Neural cell (in vitro differentiated cells): ENCODE results near the gene DMWD. TPM values are rescaled to one million over a fixed set of nuclear protein-coding genes. Genes with fewer than 3 reads are reported as not detected.

ENCODE experiments used
- H2AFZ ChIP-seq: fragments of 200-600, 300-800 bp; sonication (generic), shearing (Covaris generic); 2 replicates; pipeline ENCODE4 v1.6.0; 2014; ENCODE audit warnings: low read depth, mild to moderate bottlenecking, antibody characterized with exemption, low read length, moderate library complexity
- H3F3A ChIP-seq: fragments of 200-600 bp; shearing (Covaris generic); 2 replicates; pipeline ENCODE4 v1.6.1; 2016; ENCODE audit warnings: mild to moderate bottlenecking, moderate library complexity, mixed read lengths, antibody characterized with exemption, low read length; ENCODE audit not compliant: insufficient read depth, poor library complexity, severe bottlenecking
- H3K27ac ChIP-seq: fragments of 200-600, 300-800 bp; sonication (generic), shearing (Covaris generic); 2 replicates; pipeline ENCODE4 v1.5.1; 2014; ENCODE audit warnings: mild to moderate bottlenecking, low read length, moderate library complexity
- H3K27me3 ChIP-seq: fragments of 300-800, 200-600 bp; sonication (generic), shearing (Covaris generic); 2 replicates; pipeline ENCODE4 v1.6.0; 2014; ENCODE audit warnings: mild to moderate bottlenecking, low read depth, low read length, moderate library complexity; ENCODE audit not compliant: insufficient read depth
- H3K36me3 ChIP-seq: fragments of 300-800, 200-600 bp; sonication (generic), shearing (Covaris generic); 2 replicates; pipeline ENCODE4 v1.5.1; 2014; ENCODE audit warnings: mild to moderate bottlenecking, antibody characterized with exemption, low read length, moderate library complexity; ENCODE audit not compliant: insufficient read depth
- H3K4me2 ChIP-seq: fragments of 300-800, 200-600 bp; sonication (generic), shearing (Covaris generic); 2 replicates; pipeline ENCODE4 v1.6.0; 2014; ENCODE audit warnings: mild to moderate bottlenecking, low read length
- H3K4me3 ChIP-seq: fragments of 300-800, 200-600 bp; sonication (generic), shearing (Covaris generic); 2 replicates; pipeline ENCODE4 v1.5.1; 2014; ENCODE audit warnings: mild to moderate bottlenecking, low read length, moderate library complexity
- H3K79me2 ChIP-seq: fragments of 200-600 bp; shearing (Covaris generic); replicated peaks from 2 replicates; pipeline ENCODE4 v1.6.0; 2014; ENCODE audit warnings: mild to moderate bottlenecking, low read length, moderate library complexity; ENCODE audit not compliant: insufficient read depth
- H3K9ac ChIP-seq: fragments of 300-800, 200-600 bp; sonication (generic), shearing (Covaris generic); 2 replicates; pipeline ENCODE4 v1.6.1; 2016; ENCODE audit warnings: mild to moderate bottlenecking, low read length, mixed read lengths
- H3K9me2 ChIP-seq: fragments of 200-600 bp; shearing (Covaris generic); 2 replicates; pipeline ENCODE4 v1.6.1; 2016; ENCODE audit warnings: mild to moderate bottlenecking, low read length, mixed read lengths; ENCODE audit not compliant: insufficient read depth
- H3K9me3 ChIP-seq: fragments of 200-600, 300-800 bp; sonication (generic), shearing (Covaris generic); 2 replicates; pipeline ENCODE4 v1.6.1; 2016; ENCODE audit warnings: mild to moderate bottlenecking, mixed run types, low read length, moderate library complexity, mixed read lengths
- H4K20me1 ChIP-seq: fragments of 200-600 bp; shearing (Covaris generic); 2 replicates; pipeline ENCODE4 v1.6.1; 2016; ENCODE audit warnings: mild to moderate bottlenecking, mixed run types; ENCODE audit not compliant: insufficient read depth
- EP300 ChIP-seq: fragments of 450-650 bp; conservative IDR thresholded peaks from 2 replicates; pipeline ENCODE4 v1.6.1; 2014; ENCODE audit warnings: antibody characterized with exemption, mild to moderate bottlenecking, moderate library complexity; ENCODE audit not compliant: poor library complexity, severe bottlenecking
- EZH2 ChIP-seq: fragments of 200-600, 300-800 bp; shearing (Covaris generic), sonication (generic); IDR thresholded peaks from 2 replicates; pipeline ENCODE4 v1.6.1; 2014; ENCODE audit warnings: antibody characterized with exemption, low read length, borderline replicate concordance, mild to moderate bottlenecking; ENCODE audit not compliant: insufficient read depth, poor library complexity, severe bottlenecking
- MXI1 ChIP-seq: fragments of 450-650 bp; conservative IDR thresholded peaks from 2 replicates; pipeline ENCODE4 v1.6.1; 2014; ENCODE audit warnings: antibody characterized with exemption, mild to moderate bottlenecking; ENCODE audit not compliant: poor library complexity, severe bottlenecking
- POLR2AphosphoS5 ChIP-seq: IDR thresholded peaks from 2 replicates; pipeline ENCODE4 v1.6.1; 2012
- REST ChIP-seq: IDR thresholded peaks from 2 replicates; pipeline ENCODE4 v1.6.1; 2012; ENCODE audit warnings: borderline replicate concordance
- SMC3 ChIP-seq: fragments of 450-650 bp; conservative IDR thresholded peaks from 2 replicates; pipeline ENCODE4 v1.6.1; 2014; ENCODE audit warnings: antibody characterized with exemption, mild to moderate bottlenecking, moderate library complexity; ENCODE audit not compliant: poor library complexity
- polyA minus RNA-seq: library from RNA; depleted of rRNA, polyadenylated mRNA; stranded (reverse); fragments of >200 nt; gene quantifications from 2 replicates; pipeline ENCODE4 v1.2.3, GENCODE V29; 2014
- polyA plus RNA-seq: library from polyadenylated mRNA; depleted of rRNA; stranded (reverse); fragments of >200 nt; gene quantifications from 2 replicates; pipeline ENCODE4 v1.2.3, GENCODE V29; 2014
- TF ChIP-seq, protein P1 (sequence below): fragments of 450-650 bp; IDR thresholded peaks from 2 replicates; pipeline ENCODE4 v1.5.1; 2014; ENCODE audit warnings: antibody characterized with exemption, mild to moderate bottlenecking, moderate library complexity; ENCODE audit not compliant: poor library complexity, severe bottlenecking

The DMWD gene, protein sequence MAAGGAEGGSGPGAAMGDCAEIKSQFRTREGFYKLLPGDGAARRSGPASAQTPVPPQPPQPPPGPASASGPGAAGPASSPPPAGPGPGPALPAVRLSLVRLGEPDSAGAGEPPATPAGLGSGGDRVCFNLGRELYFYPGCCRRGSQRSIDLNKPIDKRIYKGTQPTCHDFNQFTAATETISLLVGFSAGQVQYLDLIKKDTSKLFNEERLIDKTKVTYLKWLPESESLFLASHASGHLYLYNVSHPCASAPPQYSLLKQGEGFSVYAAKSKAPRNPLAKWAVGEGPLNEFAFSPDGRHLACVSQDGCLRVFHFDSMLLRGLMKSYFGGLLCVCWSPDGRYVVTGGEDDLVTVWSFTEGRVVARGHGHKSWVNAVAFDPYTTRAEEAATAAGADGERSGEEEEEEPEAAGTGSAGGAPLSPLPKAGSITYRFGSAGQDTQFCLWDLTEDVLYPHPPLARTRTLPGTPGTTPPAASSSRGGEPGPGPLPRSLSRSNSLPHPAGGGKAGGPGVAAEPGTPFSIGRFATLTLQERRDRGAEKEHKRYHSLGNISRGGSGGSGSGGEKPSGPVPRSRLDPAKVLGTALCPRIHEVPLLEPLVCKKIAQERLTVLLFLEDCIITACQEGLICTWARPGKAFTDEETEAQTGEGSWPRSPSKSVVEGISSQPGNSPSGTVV
- polyA plus RNA-seq: 20.4 and 28.5 TPM in 2 replicates
- polyA minus RNA-seq: 50.5 and 57.0 TPM in 2 replicates

DNA sequence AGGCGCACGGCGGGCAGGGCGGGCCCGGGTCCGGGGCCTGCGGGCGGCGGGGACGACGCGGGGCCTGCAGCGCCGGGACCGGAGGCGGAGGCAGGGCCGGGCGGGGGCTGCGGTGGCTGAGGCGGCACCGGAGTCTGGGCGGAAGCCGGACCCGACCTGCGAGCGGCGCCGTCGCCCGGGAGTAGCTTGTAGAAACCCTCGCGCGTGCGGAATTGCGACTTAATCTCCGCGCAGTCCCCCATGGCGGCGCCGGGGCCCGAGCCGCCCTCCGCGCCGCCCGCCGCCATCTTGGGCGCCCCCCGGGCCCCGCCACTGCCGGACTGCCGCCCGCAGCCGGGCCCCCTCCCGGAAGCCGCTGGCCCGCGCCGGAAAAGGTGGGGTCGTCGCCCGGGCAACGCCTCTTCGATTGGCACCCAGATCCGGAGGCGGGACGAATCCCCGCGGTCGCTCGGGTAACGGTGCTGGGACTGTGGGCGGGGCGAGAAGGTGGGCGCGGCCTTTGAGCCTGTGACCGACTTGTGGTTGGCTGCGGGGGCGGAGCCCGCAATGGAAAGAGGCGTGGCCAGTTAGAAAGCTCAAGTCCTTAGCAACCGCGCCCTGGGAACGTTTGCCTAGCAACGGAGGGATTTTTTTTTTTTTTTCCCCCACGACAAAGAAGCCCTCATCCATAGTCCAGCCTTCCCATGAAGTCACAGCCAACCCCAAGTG lies at the start of gene DMWD:
Gene DMWD, minus strand, starts transcription at position 376 of the 708 bp plus-strand sequence. Its CDS starts 89 bp downstream, at position 287.
- H3K27me3 ChIP-seq: no peaks in the 10 kb centered on the region
- H3F3A ChIP-seq: no peaks in the 10 kb centered on the region
- peaks cover 6% of the 10 kb centered on the region for H3K36me3 ChIP-seq
- H3K9ac ChIP-seq: peak within 1 kb of the TSS; percentile 87
- peak within 1 kb of the TSS; percentile 98 for H3K4me2 ChIP-seq
- no peaks in the 10 kb centered on the region for H3K9me2 ChIP-seq
- peak within 1 kb of the TSS; percentile 18 for H2AFZ ChIP-seq
- peak within 1 kb of the TSS; percentile 94 for H3K4me3 ChIP-seq
- peak; percentile 46 for TF ChIP-seq POLR2AphosphoS5
- peak; percentile 35 for TF ChIP-seq EP300
- TF ChIP-seq, protein P1, sequence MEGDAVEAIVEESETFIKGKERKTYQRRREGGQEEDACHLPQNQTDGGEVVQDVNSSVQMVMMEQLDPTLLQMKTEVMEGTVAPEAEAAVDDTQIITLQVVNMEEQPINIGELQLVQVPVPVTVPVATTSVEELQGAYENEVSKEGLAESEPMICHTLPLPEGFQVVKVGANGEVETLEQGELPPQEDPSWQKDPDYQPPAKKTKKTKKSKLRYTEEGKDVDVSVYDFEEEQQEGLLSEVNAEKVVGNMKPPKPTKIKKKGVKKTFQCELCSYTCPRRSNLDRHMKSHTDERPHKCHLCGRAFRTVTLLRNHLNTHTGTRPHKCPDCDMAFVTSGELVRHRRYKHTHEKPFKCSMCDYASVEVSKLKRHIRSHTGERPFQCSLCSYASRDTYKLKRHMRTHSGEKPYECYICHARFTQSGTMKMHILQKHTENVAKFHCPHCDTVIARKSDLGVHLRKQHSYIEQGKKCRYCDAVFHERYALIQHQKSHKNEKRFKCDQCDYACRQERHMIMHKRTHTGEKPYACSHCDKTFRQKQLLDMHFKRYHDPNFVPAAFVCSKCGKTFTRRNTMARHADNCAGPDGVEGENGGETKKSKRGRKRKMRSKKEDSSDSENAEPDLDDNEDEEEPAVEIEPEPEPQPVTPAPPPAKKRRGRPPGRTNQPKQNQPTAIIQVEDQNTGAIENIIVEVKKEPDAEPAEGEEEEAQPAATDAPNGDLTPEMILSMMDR: no peak
- TF ChIP-seq REST: no peak
- TF ChIP-seq SMC3: no peak
- TF ChIP-seq EZH2: no peak
- TF ChIP-seq MXI1: peak; percentile 95
- H3K27ac ChIP-seq: peak within 1 kb of the TSS; percentile 85
- no peaks in the 10 kb centered on the region for H3K9me3 ChIP-seq
- no peaks in the 10 kb centered on the region for H4K20me1 ChIP-seq
- peaks cover 25% of the 10 kb centered on the region for H3K79me2 ChIP-seq

DNA sequence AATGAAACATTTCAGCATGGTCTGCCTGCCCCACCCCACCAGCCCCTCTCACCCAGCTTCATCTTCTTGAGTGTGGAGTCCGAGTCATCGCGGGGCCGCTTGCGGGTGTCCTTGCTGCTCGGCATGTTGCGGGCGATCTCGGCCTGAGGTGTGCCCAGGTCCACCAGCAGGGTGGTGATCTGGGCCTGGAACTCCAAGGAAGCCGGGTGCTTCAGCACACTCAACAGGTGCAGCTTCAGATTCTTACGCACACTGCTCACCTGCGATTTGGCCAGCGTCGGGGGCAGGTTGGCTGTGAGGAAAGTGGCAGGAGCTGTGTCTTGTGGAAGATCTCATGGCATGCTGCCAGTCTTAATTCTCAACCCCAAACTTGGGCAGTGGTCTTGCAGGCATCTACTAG lies 49.6 kb upstream of the DMWD start:
- no peaks in the 10 kb centered on the region for H3K9me2 ChIP-seq
- no peak for TF ChIP-seq MXI1
- no peaks in the 10 kb centered on the region for H4K20me1 ChIP-seq
- no peak overlapping the region for H3K4me2 ChIP-seq
- no peaks in the 10 kb centered on the region for H3K79me2 ChIP-seq
- no peaks in the 10 kb centered on the region for H3F3A ChIP-seq
- H3K9ac ChIP-seq: no peak overlapping the region
- H3K4me3 ChIP-seq: no peak overlapping the region
- H3K27me3 ChIP-seq: no peaks in the 10 kb centered on the region
- no peaks in the 10 kb centered on the region for H3K36me3 ChIP-seq
- no peak overlapping the region for H3K27ac ChIP-seq
- no peak overlapping the region for H2AFZ ChIP-seq
- peaks cover 4% of the 10 kb centered on the region for H3K9me3 ChIP-seq
